Fibroblast of pulmonary artery (primary cell): ENCODE results near the gene AUTS2.

ENCODE experiments used
- DNase-seq: peaks from one replicate; pipeline ENCODE4 v3.0.0-alpha.2; 2010; ENCODE audit warnings: low read depth
- H3K4me3 ChIP-seq: replicated peaks from 2 replicates; pipeline ENCODE4 v1.5.1; 2011; ENCODE audit warnings: low read depth, mild to moderate bottlenecking, control low read depth, low read length, moderate library complexity
- TF ChIP-seq, protein P1 (sequence below): IDR thresholded peaks from 2 replicates; pipeline ENCODE4 v1.5.1; 2011; ENCODE audit warnings: mild to moderate bottlenecking, control low read depth, low read length, inconsistent platforms; ENCODE audit errors: missing control alignments

AUTS2 gene

GRCh38 chr7:70583965-70584883, 985.9 kb downstream of the AUTS2 start:
- DNase-seq, result no peak
- H3K4me3 ChIP-seq, result no peak overlapping the region
- TF ChIP-seq, protein P1, sequence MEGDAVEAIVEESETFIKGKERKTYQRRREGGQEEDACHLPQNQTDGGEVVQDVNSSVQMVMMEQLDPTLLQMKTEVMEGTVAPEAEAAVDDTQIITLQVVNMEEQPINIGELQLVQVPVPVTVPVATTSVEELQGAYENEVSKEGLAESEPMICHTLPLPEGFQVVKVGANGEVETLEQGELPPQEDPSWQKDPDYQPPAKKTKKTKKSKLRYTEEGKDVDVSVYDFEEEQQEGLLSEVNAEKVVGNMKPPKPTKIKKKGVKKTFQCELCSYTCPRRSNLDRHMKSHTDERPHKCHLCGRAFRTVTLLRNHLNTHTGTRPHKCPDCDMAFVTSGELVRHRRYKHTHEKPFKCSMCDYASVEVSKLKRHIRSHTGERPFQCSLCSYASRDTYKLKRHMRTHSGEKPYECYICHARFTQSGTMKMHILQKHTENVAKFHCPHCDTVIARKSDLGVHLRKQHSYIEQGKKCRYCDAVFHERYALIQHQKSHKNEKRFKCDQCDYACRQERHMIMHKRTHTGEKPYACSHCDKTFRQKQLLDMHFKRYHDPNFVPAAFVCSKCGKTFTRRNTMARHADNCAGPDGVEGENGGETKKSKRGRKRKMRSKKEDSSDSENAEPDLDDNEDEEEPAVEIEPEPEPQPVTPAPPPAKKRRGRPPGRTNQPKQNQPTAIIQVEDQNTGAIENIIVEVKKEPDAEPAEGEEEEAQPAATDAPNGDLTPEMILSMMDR, result no peak

- TF ChIP-seq, protein P1, result no peak
Observed at GRCh38 chr7:70585071-70585470, 986.8 kb downstream of the AUTS2 start.

GRCh38 chr7:70586822-70587221, 988.5 kb downstream of the AUTS2 start:
- DNase-seq, result no peak
- TF ChIP-seq, protein P1, result no peak
- no peak overlapping the region for H3K4me3 ChIP-seq

More at GRCh38 chr7:70585071-70585470, 986.8 kb downstream of the AUTS2 start:
- H3K4me3 ChIP-seq, result no peak overlapping the region
- DNase-seq, result no peak

GRCh38 chr7:70587739-70588138, 989.5 kb downstream of the AUTS2 start:
- H3K4me3 ChIP-seq, result no peak overlapping the region
- TF ChIP-seq, protein P1, result no peak
- no peak for DNase-seq

GRCh38 chr7:70588191-70588921, 990.1 kb downstream of the AUTS2 start:
- TF ChIP-seq, protein P1, result no peak
- DNase-seq, result no peak

GRCh38 chr7:70589010-70589409, 990.7 kb downstream of the AUTS2 start:
- TF ChIP-seq, protein P1, result no peak
- no peak for DNase-seq
- no peak overlapping the region for H3K4me3 ChIP-seq

More at GRCh38 chr7:70588191-70588921, 990.1 kb downstream of the AUTS2 start:
- H3K4me3 ChIP-seq, result no peak overlapping the region
